ENCODE measurements around the gene OSBPL5.

OSBPL5 gene

GRCh38 chr11:3049430-3050243, 115.5 kb downstream of the OSBPL5 start:
- DNase-seq: no peak

- no peak for DNase-seq
Measured at GRCh38 chr11:3047637-3048036, 117.5 kb downstream of the OSBPL5 start.

GRCh38 chr11:3046641-3047040, 118.5 kb downstream of the OSBPL5 start:
- DNase-seq: no peak

GRCh38 chr11:3046190-3046589, 118.9 kb downstream of the OSBPL5 start:
- DNase-seq: no peak

- DNase-seq: no peak
Measured at GRCh38 chr11:3044915-3045314, 120.2 kb downstream of the OSBPL5 start.

GRCh38 chr11:3044004-3044403, 121.1 kb downstream of the OSBPL5 start:
- no peak for DNase-seq

- DNase-seq: no peak
Measured at GRCh38 chr11:3043315-3043871, 121.7 kb downstream of the OSBPL5 start.

GRCh38 chr11:3042496-3043314, 122.4 kb downstream of the OSBPL5 start:
- no peak for DNase-seq

- no peak for DNase-seq
Measured at GRCh38 chr11:3041699-3042441, 123.2 kb downstream of the OSBPL5 start.

GRCh38 chr11:3040881-3041280, 124.2 kb downstream of the OSBPL5 start:
- no peak for DNase-seq

- no peak for DNase-seq
Measured at GRCh38 chr11:3037945-3038271, 127.2 kb downstream of the OSBPL5 start.
